Adrenal gland (tissue), 5 donors: ENCODE measurements around the gene GTF2F2.

Source experiments
- POLR2A ChIP-seq, 2 donors: fragments of 450-650 bp; IDR thresholded peaks; one replicate each; pipeline ENCODE4 v1.6.1; 2017; ENCODE audit warnings: antibody characterized with exemption in 2 of 2, mild to moderate bottlenecking in 2 of 2, moderate library complexity in 1 of 2
- TF ChIP-seq, protein P1 (sequence below), 6 experiments: fragments of 450-650 bp in 4 of 6; fragments of 200-600 bp in 2 of 6; sonication (generic) in 1 of 6; IDR thresholded peaks; 1 replicate in 5 of 6; 2 replicates in 1 of 6; pipeline versions ENCODE4 v1.5.1 to v1.8.0; 2016 to 2021; ENCODE audit warnings: antibody characterized with exemption in 6 of 6, mild to moderate bottlenecking in 2 of 6, moderate library complexity in 1 of 6
- donor health status: DM: no; HTN: no; CAD: no.

DNA sequence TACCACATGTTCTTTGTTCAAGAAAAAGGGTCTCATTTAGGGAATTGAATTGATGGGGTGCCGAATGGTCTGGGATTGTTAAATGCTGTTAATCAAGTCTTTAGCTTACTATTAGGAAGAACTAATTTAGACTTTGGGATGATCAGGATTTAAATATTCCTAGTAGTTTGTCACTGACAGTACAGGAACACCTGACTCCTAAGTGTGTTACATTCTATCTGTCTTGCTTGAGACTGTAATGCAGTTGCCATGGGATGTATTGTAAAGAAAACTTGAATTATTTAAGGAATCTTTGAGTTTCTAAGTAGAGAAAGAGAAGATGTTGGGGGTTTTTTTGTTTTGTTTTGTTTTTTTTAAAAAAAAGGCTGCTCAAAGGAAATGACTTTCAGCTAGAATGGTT is 98.4 kb downstream of the GTF2F2 start:
- TF ChIP-seq POLR2A (IDR thresholded peaks at IDR 0.05): no peak
- TF ChIP-seq, protein P1, sequence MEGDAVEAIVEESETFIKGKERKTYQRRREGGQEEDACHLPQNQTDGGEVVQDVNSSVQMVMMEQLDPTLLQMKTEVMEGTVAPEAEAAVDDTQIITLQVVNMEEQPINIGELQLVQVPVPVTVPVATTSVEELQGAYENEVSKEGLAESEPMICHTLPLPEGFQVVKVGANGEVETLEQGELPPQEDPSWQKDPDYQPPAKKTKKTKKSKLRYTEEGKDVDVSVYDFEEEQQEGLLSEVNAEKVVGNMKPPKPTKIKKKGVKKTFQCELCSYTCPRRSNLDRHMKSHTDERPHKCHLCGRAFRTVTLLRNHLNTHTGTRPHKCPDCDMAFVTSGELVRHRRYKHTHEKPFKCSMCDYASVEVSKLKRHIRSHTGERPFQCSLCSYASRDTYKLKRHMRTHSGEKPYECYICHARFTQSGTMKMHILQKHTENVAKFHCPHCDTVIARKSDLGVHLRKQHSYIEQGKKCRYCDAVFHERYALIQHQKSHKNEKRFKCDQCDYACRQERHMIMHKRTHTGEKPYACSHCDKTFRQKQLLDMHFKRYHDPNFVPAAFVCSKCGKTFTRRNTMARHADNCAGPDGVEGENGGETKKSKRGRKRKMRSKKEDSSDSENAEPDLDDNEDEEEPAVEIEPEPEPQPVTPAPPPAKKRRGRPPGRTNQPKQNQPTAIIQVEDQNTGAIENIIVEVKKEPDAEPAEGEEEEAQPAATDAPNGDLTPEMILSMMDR (IDR thresholded peaks at IDR 0.05): no peak
